Measurements from ENCODE around the gene GPR108. TPM values are rescaled to one million over a fixed set of nuclear protein-coding genes. Genes with fewer than 3 reads are reported as not detected.

The GPR108 gene
- polyA plus RNA-seq, 2 donors = 55.8 to 93.8 TPM

GRCh38 chr19:6699935-6700334, 37.4 kb downstream of the GPR108 start:
- Histone ChIP-seq H3K4me1 (ENCODE audit: control insufficient read depth in 2 of 2, insufficient read depth in 2 of 2, low read length in 1 of 2) (no peaks in the 10 kb centered on the region), H3K27ac (ENCODE audit: low read depth in 2 of 2, low read length in 1 of 2) (no peak overlapping the region), H3K9me3 (ENCODE audit: control insufficient read depth in 2 of 2, insufficient read depth in 1 of 2, low read depth in 1 of 2, low read length in 1 of 2) (no peaks in the 10 kb centered on the region), H3K4me3 (ENCODE audit: low read depth in 1 of 2, low read length in 2 of 2) (no peak overlapping the region), H3K36me3 (ENCODE audit: control insufficient read depth in 2 of 2, insufficient read depth in 2 of 2, low read length in 1 of 2) (no peaks in the 10 kb centered on the region), H3K27me3 (ENCODE audit: control insufficient read depth in 1 of 2, insufficient read depth in 2 of 2, low read length in 2 of 2) (no peaks in the 10 kb centered on the region)

- H3K27ac ChIP-seq (ENCODE audit: low read depth in 2 of 2, low read length in 1 of 2) = no peak overlapping the region
- H3K9me3 ChIP-seq (ENCODE audit: control insufficient read depth in 2 of 2, insufficient read depth in 1 of 2, low read depth in 1 of 2, low read length in 1 of 2) = no peaks in the 10 kb centered on the region
- no peaks in the 10 kb centered on the region for H3K27me3 ChIP-seq (ENCODE audit: control insufficient read depth in 1 of 2, insufficient read depth in 2 of 2, low read length in 2 of 2)
- H3K36me3 ChIP-seq (ENCODE audit: control insufficient read depth in 2 of 2, insufficient read depth in 2 of 2, low read length in 1 of 2) = no peaks in the 10 kb centered on the region
- no peak overlapping the region for H3K4me3 ChIP-seq (ENCODE audit: low read depth in 1 of 2, low read length in 2 of 2)
- no peaks in the 10 kb centered on the region for H3K4me1 ChIP-seq (ENCODE audit: control insufficient read depth in 2 of 2, insufficient read depth in 2 of 2, low read length in 1 of 2)
- WGBS, 2 donors = 70 to 77% methylated on average over 13 of the region's 13 CpGs
These were observed 40.1 kb downstream of the GPR108 start for GRCh38 chr19:6697291-6697690.

GRCh38 chr19:6696239-6696820, 41.0 kb downstream of the GPR108 start:
- Histone ChIP-seq H3K4me1 (ENCODE audit: control insufficient read depth in 2 of 2, insufficient read depth in 2 of 2, low read length in 1 of 2) (no peaks in the 10 kb centered on the region), H3K27me3 (ENCODE audit: control insufficient read depth in 1 of 2, insufficient read depth in 2 of 2, low read length in 2 of 2) (no peaks in the 10 kb centered on the region), H3K27ac (ENCODE audit: low read depth in 2 of 2, low read length in 1 of 2) (no peak overlapping the region), H3K36me3 (ENCODE audit: control insufficient read depth in 2 of 2, insufficient read depth in 2 of 2, low read length in 1 of 2) (no peaks in the 10 kb centered on the region), H3K9me3 (ENCODE audit: control insufficient read depth in 2 of 2, insufficient read depth in 1 of 2, low read depth in 1 of 2, low read length in 1 of 2) (no peaks in the 10 kb centered on the region), H3K4me3 (ENCODE audit: low read depth in 1 of 2, low read length in 2 of 2) (no peak overlapping the region)
- 77% methylated on average over 17 to 18 of the region's 18 CpGs for WGBS, 2 donors

GRCh38 chr19:6694147-6694815, 43.1 kb downstream of the GPR108 start:
- Histone ChIP-seq H3K27ac (ENCODE audit: low read depth in 2 of 2, low read length in 1 of 2) (no peak overlapping the region), H3K27me3 (ENCODE audit: control insufficient read depth in 1 of 2, insufficient read depth in 2 of 2, low read length in 2 of 2) (no peaks in the 10 kb centered on the region), H3K9me3 (ENCODE audit: control insufficient read depth in 2 of 2, insufficient read depth in 1 of 2, low read depth in 1 of 2, low read length in 1 of 2) (no peaks in the 10 kb centered on the region), H3K36me3 (ENCODE audit: control insufficient read depth in 2 of 2, insufficient read depth in 2 of 2, low read length in 1 of 2) (no peaks in the 10 kb centered on the region), H3K4me1 (ENCODE audit: control insufficient read depth in 2 of 2, insufficient read depth in 2 of 2, low read length in 1 of 2) (no peaks in the 10 kb centered on the region), H3K4me3 (ENCODE audit: low read depth in 1 of 2, low read length in 2 of 2) (no peak overlapping the region)
- WGBS, 2 donors = 93 to 95% methylated on average over 23 to 25 of the region's 25 CpGs

- H3K36me3 ChIP-seq (ENCODE audit: control insufficient read depth in 2 of 2, insufficient read depth in 2 of 2, low read length in 1 of 2) = no peaks in the 10 kb centered on the region
- 74 to 81% methylated on average over 6 to 7 of the region's 7 CpGs for WGBS, 2 donors
- H3K4me3 ChIP-seq (ENCODE audit: low read depth in 1 of 2, low read length in 2 of 2) = no peak overlapping the region
- no peaks in the 10 kb centered on the region for H3K9me3 ChIP-seq (ENCODE audit: control insufficient read depth in 2 of 2, insufficient read depth in 1 of 2, low read depth in 1 of 2, low read length in 1 of 2)
- no peak overlapping the region for H3K27ac ChIP-seq (ENCODE audit: low read depth in 2 of 2, low read length in 1 of 2)
- no peaks in the 10 kb centered on the region for H3K27me3 ChIP-seq (ENCODE audit: control insufficient read depth in 1 of 2, insufficient read depth in 2 of 2, low read length in 2 of 2)
- H3K4me1 ChIP-seq (ENCODE audit: control insufficient read depth in 2 of 2, insufficient read depth in 2 of 2, low read length in 1 of 2) = no peaks in the 10 kb centered on the region
These were observed 43.7 kb downstream of the GPR108 start for GRCh38 chr19:6693681-6694080.

- Histone ChIP-seq H3K4me1 (ENCODE audit: control insufficient read depth in 2 of 2, insufficient read depth in 2 of 2, low read length in 1 of 2) (no peaks in the 10 kb centered on the region), H3K9me3 (ENCODE audit: control insufficient read depth in 2 of 2, insufficient read depth in 1 of 2, low read depth in 1 of 2, low read length in 1 of 2) (no peaks in the 10 kb centered on the region), H3K4me3 (ENCODE audit: low read depth in 1 of 2, low read length in 2 of 2) (no peak overlapping the region), H3K36me3 (ENCODE audit: control insufficient read depth in 2 of 2, insufficient read depth in 2 of 2, low read length in 1 of 2) (no peaks in the 10 kb centered on the region), H3K27ac (ENCODE audit: low read depth in 2 of 2, low read length in 1 of 2) (no peak overlapping the region), H3K27me3 (ENCODE audit: control insufficient read depth in 1 of 2, insufficient read depth in 2 of 2, low read length in 2 of 2) (no peaks in the 10 kb centered on the region)
- WGBS, 2 donors = 92 to 94% methylated on average over 13 of the region's 13 CpGs
These were observed 44.3 kb downstream of the GPR108 start for GRCh38 chr19:6693056-6693471.

GRCh38 chr19:6692027-6692426, 45.4 kb downstream of the GPR108 start:
- WGBS, 2 donors = 88 to 89% methylated on average over 10 of the region's 10 CpGs
- Histone ChIP-seq H3K4me3 (ENCODE audit: low read depth in 1 of 2, low read length in 2 of 2) (no peak overlapping the region), H3K36me3 (ENCODE audit: control insufficient read depth in 2 of 2, insufficient read depth in 2 of 2, low read length in 1 of 2) (no peaks in the 10 kb centered on the region), H3K27me3 (ENCODE audit: control insufficient read depth in 1 of 2, insufficient read depth in 2 of 2, low read length in 2 of 2) (no peaks in the 10 kb centered on the region), H3K9me3 (ENCODE audit: control insufficient read depth in 2 of 2, insufficient read depth in 1 of 2, low read depth in 1 of 2, low read length in 1 of 2) (no peaks in the 10 kb centered on the region), H3K4me1 (ENCODE audit: control insufficient read depth in 2 of 2, insufficient read depth in 2 of 2, low read length in 1 of 2) (no peaks in the 10 kb centered on the region), H3K27ac (ENCODE audit: low read depth in 2 of 2, low read length in 1 of 2) (no peak overlapping the region)

- no peak overlapping the region for H3K27ac ChIP-seq (ENCODE audit: low read depth in 2 of 2, low read length in 1 of 2)
- H3K4me3 ChIP-seq (ENCODE audit: low read depth in 1 of 2, low read length in 2 of 2) = no peak overlapping the region
- H3K27me3 ChIP-seq (ENCODE audit: control insufficient read depth in 1 of 2, insufficient read depth in 2 of 2, low read length in 2 of 2) = no peaks in the 10 kb centered on the region
- no peaks in the 10 kb centered on the region for H3K36me3 ChIP-seq (ENCODE audit: control insufficient read depth in 2 of 2, insufficient read depth in 2 of 2, low read length in 1 of 2)
- 90 to 92% methylated on average over 8 of the region's 8 CpGs for WGBS, 2 donors
- no peaks in the 10 kb centered on the region for H3K9me3 ChIP-seq (ENCODE audit: control insufficient read depth in 2 of 2, insufficient read depth in 1 of 2, low read depth in 1 of 2, low read length in 1 of 2)
- no peaks in the 10 kb centered on the region for H3K4me1 ChIP-seq (ENCODE audit: control insufficient read depth in 2 of 2, insufficient read depth in 2 of 2, low read length in 1 of 2)
These were observed 46.0 kb downstream of the GPR108 start for GRCh38 chr19:6691342-6691741.

GRCh38 chr19:6690160-6690885, 47.1 kb downstream of the GPR108 start:
- WGBS, 2 donors = 83% methylated on average over 11 of the region's 11 CpGs
- H3K4me3 ChIP-seq (ENCODE audit: low read depth in 1 of 2, low read length in 2 of 2) = no peak overlapping the region
- no peaks in the 10 kb centered on the region for H3K4me1 ChIP-seq (ENCODE audit: control insufficient read depth in 2 of 2, insufficient read depth in 2 of 2, low read length in 1 of 2)
- no peaks in the 10 kb centered on the region for H3K9me3 ChIP-seq (ENCODE audit: control insufficient read depth in 2 of 2, insufficient read depth in 1 of 2, low read depth in 1 of 2, low read length in 1 of 2)
- H3K27ac ChIP-seq (ENCODE audit: low read depth in 2 of 2, low read length in 1 of 2) = no peak overlapping the region
- H3K36me3 ChIP-seq (ENCODE audit: control insufficient read depth in 2 of 2, insufficient read depth in 2 of 2, low read length in 1 of 2) = no peaks in the 10 kb centered on the region
- no peaks in the 10 kb centered on the region for H3K27me3 ChIP-seq (ENCODE audit: control insufficient read depth in 1 of 2, insufficient read depth in 2 of 2, low read length in 2 of 2)
